A549 (cell line): ENCODE measurements around the gene LYPD6B. TPM values are rescaled to one million over a fixed set of nuclear protein-coding genes. Genes with fewer than 3 reads are reported as not detected.

ENCODE experiments used
- ATAC-seq, 2 experiments: fragments of 200-7000 bp in 1 of 2; fragments of >200 bp in 1 of 2; cut with Nextera tagmentation in 1 of 2; cut with Tn5 transposase in 1 of 2; 3 replicates each; pipeline versions ENCODE4 v1.8.0 to v1.9.1; 2018 to 2020; ENCODE audit warnings: mild to moderate bottlenecking in 1 of 2, moderate library complexity in 1 of 2
- CTCF ChIA-PET: fragments of 300-600 bp; sonication (Branson Sonifier 250); formaldehyde crosslinking; extraction: SDS; loops from one replicate; lab custom pipeline; 2021; ENCODE audit warnings: antibody characterized with exemption, inconsistent platforms; lab: Yijun Ruan, JAX
- POLR2A ChIA-PET: fragments of 350-600 bp; formaldehyde crosslinking; extraction: SDS; loops from one replicate; lab custom pipeline; 2021; ENCODE audit warnings: antibody characterized with exemption, inconsistent platforms; lab: Yijun Ruan, JAX
- DNase-seq, 2 experiments: peaks; one replicate each; pipeline versions ENCODE4 v3.0.0 to v3.0.0-alpha.2; 2011 to 2016; ENCODE audit warnings: low read depth in 1 of 2, low spot score in 1 of 2
- FAIRE-seq: peaks from 2 replicates; lab custom pipeline; 2011; peaks lifted over from hg19 to GRCh38; lab: Jason Lieb, UNC
- H3K27ac ChIP-seq, 2 experiments: fragments of >200 bp; sonication (Bioruptor Twin); formaldehyde crosslinking; 3 replicates each; pipeline ENCODE4 v1.5.1; 2016 to 2017
- H3K4me1 ChIP-seq: fragments of >200 bp; sonication (Bioruptor Twin); formaldehyde crosslinking; 3 replicates; pipeline ENCODE4 v1.6.1; 2016
- H3K4me2 ChIP-seq: fragments of >200 bp; sonication (Bioruptor Twin); formaldehyde crosslinking; 3 replicates; pipeline ENCODE4 v1.6.1; 2016
- H3K4me3 ChIP-seq: fragments of >200 bp; sonication (Bioruptor Twin); formaldehyde crosslinking; 3 replicates; pipeline ENCODE4 v1.5.1; 2016
- H3K9me3 ChIP-seq: fragments of >200 bp; sonication (Bioruptor Twin); formaldehyde crosslinking; 3 replicates; pipeline ENCODE4 v1.6.1; 2016
- BHLHE40 ChIP-seq: IDR thresholded peaks from 2 replicates; pipeline ENCODE4 v1.6.1; 2012; ENCODE audit warnings: low read depth, low read length, inconsistent platforms
- CEBPB ChIP-seq, 2 experiments: fragments of >200 bp in 1 of 2; sonication (Bioruptor Twin) in 1 of 2; formaldehyde crosslinking in 1 of 2; IDR thresholded peaks; 2 replicates each; pipeline ENCODE4 v1.6.1; 2012 to 2016
- EP300 ChIP-seq, 2 experiments: fragments of >200 bp; sonication (Bioruptor Twin); formaldehyde crosslinking; IDR thresholded peaks; 2 replicates in 1 of 2; 3 replicates in 1 of 2; pipeline ENCODE4 v1.6.1; 2016 to 2017
- HDAC2 ChIP-seq: fragments of 200-600 bp; sonication (generic); IDR thresholded peaks from 2 replicates; pipeline ENCODE4 v1.6.1; 2016
- HEYL ChIP-seq: fragments of 250-450 bp; sonication (Bioruptor Pico); IDR thresholded peaks from 2 replicates; pipeline ENCODE4 v1.8.0; 2021; ENCODE audit warnings: mild to moderate bottlenecking, moderate library complexity
- HOXA7 ChIP-seq: fragments of 250-450 bp; sonication (Bioruptor Pico); IDR thresholded peaks from 2 replicates; pipeline ENCODE4 v1.5.0; 2020; ENCODE audit warnings: mild to moderate bottlenecking, moderate library complexity
- JUN ChIP-seq, 2 experiments: fragments of >200 bp; sonication (Bioruptor Twin); formaldehyde crosslinking; IDR thresholded peaks; 2 replicates in 1 of 2; 3 replicates in 1 of 2; pipeline ENCODE4 v1.6.1; 2016 to 2017
- JUNB ChIP-seq: fragments of >200 bp; sonication (Bioruptor Twin); formaldehyde crosslinking; IDR thresholded peaks from 2 replicates; pipeline ENCODE4 v1.6.1; 2016
- KDM5A ChIP-seq: fragments of 200-600 bp; sonication (generic); IDR thresholded peaks from 2 replicates; pipeline ENCODE4 v1.6.1; 2016; ENCODE audit warnings: antibody characterized with exemption, mild to moderate bottlenecking
- MAFK ChIP-seq: fragments of 450-650 bp; IDR thresholded peaks from 2 replicates; pipeline ENCODE4 v1.6.1; 2014; ENCODE audit not compliant: partially characterized antibody
- MAZ ChIP-seq: fragments of 150-350 bp; IDR thresholded peaks from 2 replicates; pipeline ENCODE4 v1.6.1; 2014; ENCODE audit warnings: antibody characterized with exemption, low read depth, low read length, borderline replicate concordance
- NFE2L2 ChIP-seq: fragments of 150-350 bp; conservative IDR thresholded peaks from 2 replicates; pipeline ENCODE4 v1.6.1; 2014; ENCODE audit warnings: low read length
- NPAS2 ChIP-seq: fragments of 250-450 bp; sonication (Bioruptor Pico); IDR thresholded peaks from 2 replicates; pipeline ENCODE4 v1.8.0; 2022; ENCODE audit warnings: mild to moderate bottlenecking, moderate library complexity, borderline replicate concordance
- NR3C1 ChIP-seq: fragments of >200 bp; sonication (Bioruptor Twin); formaldehyde crosslinking; IDR thresholded peaks from 3 replicates; pipeline ENCODE4 v1.6.1; 2017
- PHF8 ChIP-seq: fragments of 200-600 bp; sonication (generic); IDR thresholded peaks from 2 replicates; pipeline ENCODE4 v1.6.1; 2016; ENCODE audit warnings: low read depth, mild to moderate bottlenecking, antibody characterized with exemption, moderate library complexity, borderline replicate concordance
- POLR2A ChIP-seq: IDR thresholded peaks from 2 replicates; pipeline ENCODE4 v1.6.1; 2012; ENCODE audit warnings: mild to moderate bottlenecking, low read length
- RAD21 ChIP-seq, 2 experiments: fragments of >200 bp in 1 of 2; sonication (Bioruptor Twin) in 1 of 2; formaldehyde crosslinking in 1 of 2; IDR thresholded peaks in 1 of 2; conservative IDR thresholded peaks in 1 of 2; 2 replicates in 1 of 2; 3 replicates in 1 of 2; pipeline ENCODE4 v1.6.1; 2012 to 2018; ENCODE audit warnings: inconsistent platforms in 1 of 2
- RARB ChIP-seq: fragments of 250-450 bp; sonication (Bioruptor Pico); IDR thresholded peaks from 2 replicates; pipeline ENCODE4 v1.8.0; 2021; ENCODE audit warnings: mild to moderate bottlenecking, moderate library complexity
- RCOR1 ChIP-seq: fragments of 150-350 bp; IDR thresholded peaks from 2 replicates; pipeline ENCODE4 v1.6.1; 2014; ENCODE audit warnings: antibody characterized with exemption, low read length, low read depth
- RFX5 ChIP-seq: fragments of 450-650 bp; IDR thresholded peaks from 2 replicates; pipeline ENCODE4 v1.7.1; 2014; ENCODE audit warnings: antibody characterized with exemption, mild to moderate bottlenecking, moderate library complexity
- SREBF2 ChIP-seq: fragments of 450-650 bp; IDR thresholded peaks from 2 replicates; pipeline ENCODE4 v1.6.1; 2014; ENCODE audit warnings: mild to moderate bottlenecking, moderate library complexity
- ZFP36 ChIP-seq: fragments of 450-650 bp; IDR thresholded peaks from 2 replicates; pipeline ENCODE4 v1.6.1; 2014; ENCODE audit warnings: borderline replicate concordance; ENCODE audit not compliant: partially characterized antibody
- WGBS: methylation state at CpG from one replicate; pipeline ENCODE4 v1.1.6; 2017; ENCODE audit errors: missing lambda C conversion rate; 5-methylcytosine and 5-hydroxymethylcytosine counted together
- polyA plus RNA-seq, 4 experiments: library from polyadenylated mRNA; depleted of rRNA in 3 of 4; stranded (reverse); fragments of >200 nt; fragmentation: RNase III in 1 of 4; extraction: RNeasy Plus Mini Kit Qiagen cat#74134 plus additional on column Dnase treatment in 1 of 4; gene quantifications; 2 replicates in 3 of 4; 3 replicates in 1 of 4; pipeline ENCODE4 v1.2.3, GENCODE V29; 2011 to 2017
- TF ChIP-seq, protein P1 (sequence below): fragments of 150-350 bp; IDR thresholded peaks from 2 replicates; pipeline ENCODE4 v1.6.1; 2014; ENCODE audit warnings: low read depth, mild to moderate bottlenecking, low read length
- TF ChIP-seq, protein P2 (sequence below): IDR thresholded peaks from 2 replicates; pipeline ENCODE4 v1.6.1; 2012
- TF ChIP-seq, protein P3 (sequence below): fragments of 450-650 bp; IDR thresholded peaks from 2 replicates; pipeline ENCODE4 v1.6.1; 2014; ENCODE audit warnings: antibody characterized with exemption
- TF ChIP-seq, protein P4 (sequence below): fragments of >200 bp; sonication (Bioruptor Twin); formaldehyde crosslinking; IDR thresholded peaks from 3 replicates; pipeline ENCODE4 v1.5.1; 2016

Gene LYPD6B
- polyA plus RNA-seq, 2 of the 4 experiments (the other 2 are of a cell fraction): not detected

DNA sequence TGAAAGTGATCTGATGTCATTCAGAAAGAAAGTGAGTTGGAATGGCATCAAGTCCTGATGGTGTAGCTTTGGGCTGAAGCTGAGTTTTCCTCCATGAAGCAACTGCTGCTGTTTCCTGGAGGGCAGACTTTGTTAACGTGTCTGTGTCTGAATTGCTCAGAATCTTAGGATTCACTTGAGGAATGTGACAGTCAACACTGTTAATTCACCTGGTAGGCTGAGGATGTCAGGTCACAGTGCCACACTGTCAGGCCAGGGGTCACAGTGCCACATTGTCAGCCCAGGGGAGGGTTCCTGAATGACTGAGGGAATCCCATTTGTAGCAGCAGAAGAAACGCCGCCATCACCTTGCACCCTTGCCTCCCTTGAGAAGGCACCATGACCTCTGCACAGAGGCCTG, 39.4 kb downstream of the LYPD6B start:
- ChIA-PET CTCF (interaction anchor here (0.6 to 1.1 kb wide), 2 partner anchors 30 to 236 kb away, joined by 3 read pairs; no protein-coding TSS in a partner anchor), POLR2A (no interaction called here)
- FAIRE-seq: no peak

DNA sequence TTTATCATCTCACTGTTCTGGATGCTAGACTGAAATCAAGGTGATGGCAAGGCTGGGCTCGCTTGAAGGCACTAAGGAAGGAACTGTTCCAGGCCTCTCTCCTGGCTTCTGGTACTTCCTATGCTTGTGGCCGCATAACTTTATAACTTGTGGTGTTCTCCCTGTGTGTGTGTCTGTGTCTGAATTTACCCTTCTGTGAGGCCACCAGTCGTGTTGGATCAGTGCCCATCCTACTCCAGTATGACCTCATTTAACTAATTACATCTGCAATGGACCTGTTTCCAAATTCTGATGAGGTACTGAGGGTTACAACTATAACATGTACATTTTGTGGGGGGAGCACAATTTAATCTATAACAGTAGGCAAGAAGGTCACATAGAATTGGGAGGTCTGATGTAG, 41.6 kb downstream of the LYPD6B start:
- Histone ChIP-seq H3K4me1 (no peaks in the 10 kb centered on the region), H3K27ac (no peak overlapping the region), H3K9me3 (no peaks in the 10 kb centered on the region), H3K4me2 (no peak overlapping the region), H3K4me3 (no peak overlapping the region)
- ChIA-PET POLR2A (no interaction called here), CTCF (no interaction called here)
- TF ChIP-seq RARB (CRISPR knock-in tag) (no peak), EP300 (IDR thresholded peaks at IDR 0.05) (no peak), HOXA7 (CRISPR knock-in tag) (no peak), MAZ (no peak), MAFK (no peak), NPAS2 (CRISPR knock-in tag) (no peak), JUNB (no peak)
- ATAC-seq (no peak), FAIRE-seq (no peak), DNase-seq (no peak)
- 40% methylated on average over 3 of the region's 3 CpGs for WGBS

More for the DNA sequence above, 39.4 kb downstream of the LYPD6B start:
- ATAC-seq (no peak), DNase-seq (no peak)
- Histone ChIP-seq H3K27ac (no peak overlapping the region), H3K4me3 (no peak overlapping the region), H3K4me2 (no peak overlapping the region), H3K9me3 (no peaks in the 10 kb centered on the region), H3K4me1 (no peaks in the 10 kb centered on the region)
- WGBS: 51% methylated on average over 3 of the region's 3 CpGs
- TF ChIP-seq NR3C1 (no peak), HEYL (CRISPR knock-in tag) (no peak), BHLHE40 (no peak), CEBPB (IDR thresholded peaks at IDR 0.05) (no peak), RAD21 (conservative IDR thresholded peaks at IDR 0.05 in 1 of 2, IDR thresholded peaks at IDR 0.05 in 1 of 2) (no peak), POLR2A (no peak), JUN (IDR thresholded peaks at IDR 0.05) (no peak), KDM5A (no peak), MAFK (no peak), RFX5 (no peak), PHF8 (no peak), ZFP36 (no peak), HDAC2 (no peak), EP300 (IDR thresholded peaks at IDR 0.05) (no peak), SREBF2 (no peak)
- TF ChIP-seq, protein P1, sequence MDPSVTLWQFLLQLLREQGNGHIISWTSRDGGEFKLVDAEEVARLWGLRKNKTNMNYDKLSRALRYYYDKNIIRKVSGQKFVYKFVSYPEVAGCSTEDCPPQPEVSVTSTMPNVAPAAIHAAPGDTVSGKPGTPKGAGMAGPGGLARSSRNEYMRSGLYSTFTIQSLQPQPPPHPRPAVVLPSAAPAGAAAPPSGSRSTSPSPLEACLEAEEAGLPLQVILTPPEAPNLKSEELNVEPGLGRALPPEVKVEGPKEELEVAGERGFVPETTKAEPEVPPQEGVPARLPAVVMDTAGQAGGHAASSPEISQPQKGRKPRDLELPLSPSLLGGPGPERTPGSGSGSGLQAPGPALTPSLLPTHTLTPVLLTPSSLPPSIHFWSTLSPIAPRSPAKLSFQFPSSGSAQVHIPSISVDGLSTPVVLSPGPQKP: no peak
- TF ChIP-seq, protein P2, sequence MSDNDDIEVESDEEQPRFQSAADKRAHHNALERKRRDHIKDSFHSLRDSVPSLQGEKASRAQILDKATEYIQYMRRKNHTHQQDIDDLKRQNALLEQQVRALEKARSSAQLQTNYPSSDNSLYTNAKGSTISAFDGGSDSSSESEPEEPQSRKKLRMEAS: no peak
- TF ChIP-seq, protein P3, sequence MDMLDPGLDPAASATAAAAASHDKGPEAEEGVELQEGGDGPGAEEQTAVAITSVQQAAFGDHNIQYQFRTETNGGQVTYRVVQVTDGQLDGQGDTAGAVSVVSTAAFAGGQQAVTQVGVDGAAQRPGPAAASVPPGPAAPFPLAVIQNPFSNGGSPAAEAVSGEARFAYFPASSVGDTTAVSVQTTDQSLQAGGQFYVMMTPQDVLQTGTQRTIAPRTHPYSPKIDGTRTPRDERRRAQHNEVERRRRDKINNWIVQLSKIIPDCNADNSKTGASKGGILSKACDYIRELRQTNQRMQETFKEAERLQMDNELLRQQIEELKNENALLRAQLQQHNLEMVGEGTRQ: no peak

DNA sequence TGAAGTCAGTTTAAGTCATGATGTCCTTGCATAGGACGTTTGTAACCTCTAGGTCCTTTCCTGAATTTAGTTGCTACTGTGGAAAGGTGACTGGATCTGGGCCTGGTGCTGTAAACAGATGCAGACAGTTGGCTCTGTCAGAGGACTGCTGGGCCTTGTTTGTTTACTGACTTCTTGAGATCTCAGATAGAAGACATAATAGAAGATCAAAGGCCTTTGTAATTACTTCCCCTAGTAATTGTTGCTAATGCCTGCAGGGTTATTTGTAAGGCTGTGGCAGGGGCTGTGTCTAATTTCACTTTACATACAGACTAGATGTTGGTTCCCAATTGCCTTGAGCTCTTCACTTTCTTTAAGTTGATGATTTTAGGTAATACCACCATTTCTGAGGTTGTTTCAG, 42.5 kb downstream of the LYPD6B start:
- TF ChIP-seq KDM5A: no peak
- no peak for TF ChIP-seq NFE2L2
- TF ChIP-seq RCOR1: no peak
- TF ChIP-seq, protein P4, sequence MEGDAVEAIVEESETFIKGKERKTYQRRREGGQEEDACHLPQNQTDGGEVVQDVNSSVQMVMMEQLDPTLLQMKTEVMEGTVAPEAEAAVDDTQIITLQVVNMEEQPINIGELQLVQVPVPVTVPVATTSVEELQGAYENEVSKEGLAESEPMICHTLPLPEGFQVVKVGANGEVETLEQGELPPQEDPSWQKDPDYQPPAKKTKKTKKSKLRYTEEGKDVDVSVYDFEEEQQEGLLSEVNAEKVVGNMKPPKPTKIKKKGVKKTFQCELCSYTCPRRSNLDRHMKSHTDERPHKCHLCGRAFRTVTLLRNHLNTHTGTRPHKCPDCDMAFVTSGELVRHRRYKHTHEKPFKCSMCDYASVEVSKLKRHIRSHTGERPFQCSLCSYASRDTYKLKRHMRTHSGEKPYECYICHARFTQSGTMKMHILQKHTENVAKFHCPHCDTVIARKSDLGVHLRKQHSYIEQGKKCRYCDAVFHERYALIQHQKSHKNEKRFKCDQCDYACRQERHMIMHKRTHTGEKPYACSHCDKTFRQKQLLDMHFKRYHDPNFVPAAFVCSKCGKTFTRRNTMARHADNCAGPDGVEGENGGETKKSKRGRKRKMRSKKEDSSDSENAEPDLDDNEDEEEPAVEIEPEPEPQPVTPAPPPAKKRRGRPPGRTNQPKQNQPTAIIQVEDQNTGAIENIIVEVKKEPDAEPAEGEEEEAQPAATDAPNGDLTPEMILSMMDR: no peak
- TF ChIP-seq, all 56 proteins: peak for 0
- Histone ChIP-seq H3K4me2 (no peak overlapping the region), H3K27ac (no peak overlapping the region), H3K4me3 (no peak overlapping the region), H3K9me3 (no peaks in the 10 kb centered on the region), H3K4me1 (no peaks in the 10 kb centered on the region)
- ChIA-PET POLR2A (no interaction called here), CTCF (no interaction called here)
- WGBS: 4% methylated on average over 1 of the region's 1 CpG
- no peak for ATAC-seq
- DNase-seq: no peak
- no peak for FAIRE-seq
